Dendritic cell treated with granulocyte-macrophage colony-stimulating factor and Interleukin-4, amounts not matched to agents 40 ng/mL and 50 ng/mL, for 4 days (primary cell): ENCODE results near the gene KIAA1210.
A peak's percentile ranks its signal among the peaks of the same experiment; 100 is the strongest.
"Not testable (repeated sequence)": the region's sequence is repeated elsewhere in the genome, so short reads cannot be mapped to it uniquely, and the experiment has no call there.

Experiments
- H3K27ac Mint-ChIP-seq: one replicate; pipeline ENCODE4 v1.8.0; 2022; ENCODE audit warnings: mild to moderate bottlenecking, mixed read lengths
- H3K27me3 Mint-ChIP-seq: one replicate; pipeline ENCODE4 v1.8.0; 2022; ENCODE audit warnings: mild to moderate bottlenecking, mixed read lengths
- H3K36me3 Mint-ChIP-seq: one replicate; pipeline ENCODE4 v1.8.0; 2022; ENCODE audit warnings: low read depth, mixed read lengths
- H3K4me1 Mint-ChIP-seq: one replicate; pipeline ENCODE4 v1.8.0; 2022; ENCODE audit warnings: low read depth, mixed read lengths
- H3K4me3 Mint-ChIP-seq: one replicate; pipeline ENCODE4 v1.8.0; 2022; ENCODE audit warnings: mild to moderate bottlenecking, moderate library complexity, mixed read lengths
- H3K9me3 Mint-ChIP-seq: one replicate; pipeline ENCODE4 v1.8.0; 2022; ENCODE audit warnings: mixed read lengths
- intact Hi-C: fragments of 100-400 bp; cut with micrococcal nuclease; formaldehyde crosslinking; loops from one replicate; pipeline ENCODE4 v1.15.0; 2022

Gene KIAA1210

DNA sequence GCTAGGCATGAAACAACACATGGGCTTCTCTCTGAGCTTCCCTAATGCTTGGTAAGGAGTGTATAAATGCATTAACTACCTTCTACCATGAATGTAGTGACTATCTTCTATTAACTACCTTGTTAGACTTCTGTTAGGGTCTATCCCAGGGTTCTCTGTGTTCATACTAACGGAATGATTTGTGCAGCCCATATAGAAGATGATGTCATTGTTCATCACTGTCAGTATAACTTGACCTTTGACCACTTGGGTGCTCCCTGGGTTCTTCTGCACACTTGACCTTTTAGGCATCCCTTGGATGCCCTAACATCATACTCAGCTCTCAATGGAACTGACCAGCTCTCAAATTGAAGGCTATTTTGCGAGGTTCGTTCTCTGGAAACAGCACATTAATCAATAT is 85.6 kb downstream of the KIAA1210 start:
- H3K4me1 Mint-ChIP-seq, result peaks cover 7% of the 10 kb centered on the region
- H3K27ac Mint-ChIP-seq, result no peak overlapping the region
- intact Hi-C loops, result no loop called here
- H3K27me3 Mint-ChIP-seq, result peaks cover 4% of the 10 kb centered on the region
- no peaks in the 10 kb centered on the region for H3K36me3 Mint-ChIP-seq
- no peaks in the 10 kb centered on the region for H3K9me3 Mint-ChIP-seq
- no peak overlapping the region for H3K4me3 Mint-ChIP-seq

GRCh38 chrX:119041175-119041574 is 86.4 kb downstream of the KIAA1210 start:
- Mint-ChIP-seq H3K4me3 (no peak overlapping the region), H3K27me3 (peaks cover 3% of the 10 kb centered on the region), H3K9me3 (no peaks in the 10 kb centered on the region), H3K4me1 (peaks cover 7% of the 10 kb centered on the region), H3K27ac (no peak overlapping the region), H3K36me3 (no peaks in the 10 kb centered on the region)
- intact Hi-C loops, result no loop called here

DNA sequence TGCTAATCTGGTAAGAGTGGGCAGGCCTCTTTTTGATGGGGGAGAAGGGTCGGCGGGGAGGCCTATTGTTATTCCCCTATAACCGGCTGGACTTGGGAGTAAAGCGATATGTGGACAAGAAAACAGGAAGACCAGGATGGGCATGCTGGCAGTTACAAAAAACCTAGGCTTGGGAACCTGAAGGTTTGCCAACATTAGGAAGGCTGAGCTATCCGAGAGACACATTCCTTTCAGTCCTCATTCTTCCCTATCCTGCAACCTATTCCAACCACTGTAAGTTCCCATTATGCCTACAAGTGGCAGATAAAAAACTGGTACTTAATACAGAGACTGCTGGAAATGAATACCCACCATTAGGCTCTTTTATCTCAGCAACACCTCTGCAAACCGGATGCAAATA is 87.2 kb downstream of the KIAA1210 start:
- H3K36me3 Mint-ChIP-seq, result no peaks in the 10 kb centered on the region
- no peak overlapping the region for H3K4me3 Mint-ChIP-seq
- no peak overlapping the region for H3K27ac Mint-ChIP-seq
- H3K27me3 Mint-ChIP-seq, result peaks cover 3% of the 10 kb centered on the region
- peaks cover 7% of the 10 kb centered on the region for H3K4me1 Mint-ChIP-seq
- H3K9me3 Mint-ChIP-seq, result no peaks in the 10 kb centered on the region
- intact Hi-C loops, result no loop called here

DNA sequence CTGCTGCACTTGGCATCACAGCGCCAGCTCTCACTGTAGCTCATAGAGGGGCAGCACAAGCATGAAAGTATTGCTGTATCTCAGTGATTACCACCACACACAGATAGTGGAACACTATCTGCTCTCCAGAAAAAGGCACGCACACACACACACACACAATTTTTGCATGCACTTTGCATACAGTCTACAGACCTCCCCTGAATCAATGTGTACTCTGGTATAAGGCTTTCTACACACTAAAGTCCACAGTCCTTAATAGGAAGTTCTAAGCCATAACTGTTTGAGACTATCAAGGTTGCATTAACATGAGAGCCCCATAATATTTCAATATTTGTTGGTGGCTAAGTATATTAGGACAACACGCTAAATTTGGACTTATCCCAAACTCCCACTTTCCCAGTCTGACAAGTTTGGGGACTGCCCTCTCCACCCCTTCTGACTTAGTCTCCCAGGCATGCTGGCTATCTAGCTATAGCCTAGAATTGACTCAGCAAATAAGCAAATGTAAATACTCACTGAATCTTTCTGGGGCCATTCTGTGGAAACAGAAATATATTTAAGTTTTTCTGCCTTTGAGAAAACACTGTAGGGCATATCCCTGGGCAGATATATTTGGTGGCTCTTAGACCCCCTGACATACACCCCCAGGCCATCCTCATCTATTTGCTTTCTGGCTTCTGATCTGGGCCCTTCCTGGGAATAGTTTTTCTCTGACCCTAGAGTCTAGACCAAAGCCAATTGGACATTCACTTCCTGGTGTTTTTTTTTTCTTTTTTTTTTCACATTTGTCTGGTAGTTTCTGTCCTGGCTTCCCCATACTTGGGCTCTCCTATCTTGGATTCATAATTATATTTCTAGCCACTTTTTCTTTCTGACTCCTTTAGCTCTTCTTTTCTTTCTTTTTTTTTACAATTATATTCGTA is 91.2 kb downstream of the KIAA1210 start:
- H3K27ac Mint-ChIP-seq, result no peak overlapping the region

GRCh38 chrX:119030990-119031389 is 96.6 kb downstream of the KIAA1210 start:
- Mint-ChIP-seq H3K27me3 (peaks cover 26% of the 10 kb centered on the region), H3K9me3 (peaks cover 11% of the 10 kb centered on the region), H3K36me3 (no peaks in the 10 kb centered on the region), H3K4me3 (no peak overlapping the region), H3K4me1 (peaks cover 17% of the 10 kb centered on the region), H3K27ac (no peak overlapping the region)
- intact Hi-C loops, result no loop called here

More for the DNA sequence above, 91.2 kb downstream of the KIAA1210 start:
- H3K9me3 Mint-ChIP-seq, result peaks cover 11% of the 10 kb centered on the region
- H3K27me3 Mint-ChIP-seq, result peaks cover 17% of the 10 kb centered on the region
- H3K4me1 Mint-ChIP-seq, result peaks cover 6% of the 10 kb centered on the region
- no peak overlapping the region for H3K4me3 Mint-ChIP-seq
- no peaks in the 10 kb centered on the region for H3K36me3 Mint-ChIP-seq
- intact Hi-C loops, result no loop called here

- H3K27ac Mint-ChIP-seq, H3K36me3 Mint-ChIP-seq, intact Hi-C loops, H3K4me3 Mint-ChIP-seq: not testable (repeated sequence)
- H3K9me3 Mint-ChIP-seq, result peaks cover 11% of the 10 kb centered on the region
- peaks cover 26% of the 10 kb centered on the region for H3K27me3 Mint-ChIP-seq
- peaks cover 17% of the 10 kb centered on the region for H3K4me1 Mint-ChIP-seq
These were observed 98.0 kb downstream of the KIAA1210 start for GRCh38 chrX:119029656-119030055.

GRCh38 chrX:119028733-119029330 is 98.8 kb downstream of the KIAA1210 start:
- H3K27me3 Mint-ChIP-seq, result peaks cover 23% of the 10 kb centered on the region
- H3K36me3 Mint-ChIP-seq, result no peaks in the 10 kb centered on the region
- peaks cover 17% of the 10 kb centered on the region for H3K4me1 Mint-ChIP-seq
- H3K27ac Mint-ChIP-seq, result peak overlapping the region; percentile 41
- peaks cover 4% of the 10 kb centered on the region for H3K9me3 Mint-ChIP-seq
- no peak overlapping the region for H3K4me3 Mint-ChIP-seq
- intact Hi-C loops, result no loop called here
